HG02973 (cell line): ENCODE data around the gene CD248.
"Not testable (repeated sequence)": the region's sequence is repeated elsewhere in the genome, so short reads cannot be mapped to it uniquely, and the experiment has no call there.

Experiments used
- ATAC-seq: cut with Tn5 transposase; IDR thresholded peaks from one replicate; pipeline ENCODE4 v1.9.1; 2021; ENCODE audit warnings: moderate library complexity; ENCODE audit not compliant: unreplicated experiment

CD248 gene

DNA sequence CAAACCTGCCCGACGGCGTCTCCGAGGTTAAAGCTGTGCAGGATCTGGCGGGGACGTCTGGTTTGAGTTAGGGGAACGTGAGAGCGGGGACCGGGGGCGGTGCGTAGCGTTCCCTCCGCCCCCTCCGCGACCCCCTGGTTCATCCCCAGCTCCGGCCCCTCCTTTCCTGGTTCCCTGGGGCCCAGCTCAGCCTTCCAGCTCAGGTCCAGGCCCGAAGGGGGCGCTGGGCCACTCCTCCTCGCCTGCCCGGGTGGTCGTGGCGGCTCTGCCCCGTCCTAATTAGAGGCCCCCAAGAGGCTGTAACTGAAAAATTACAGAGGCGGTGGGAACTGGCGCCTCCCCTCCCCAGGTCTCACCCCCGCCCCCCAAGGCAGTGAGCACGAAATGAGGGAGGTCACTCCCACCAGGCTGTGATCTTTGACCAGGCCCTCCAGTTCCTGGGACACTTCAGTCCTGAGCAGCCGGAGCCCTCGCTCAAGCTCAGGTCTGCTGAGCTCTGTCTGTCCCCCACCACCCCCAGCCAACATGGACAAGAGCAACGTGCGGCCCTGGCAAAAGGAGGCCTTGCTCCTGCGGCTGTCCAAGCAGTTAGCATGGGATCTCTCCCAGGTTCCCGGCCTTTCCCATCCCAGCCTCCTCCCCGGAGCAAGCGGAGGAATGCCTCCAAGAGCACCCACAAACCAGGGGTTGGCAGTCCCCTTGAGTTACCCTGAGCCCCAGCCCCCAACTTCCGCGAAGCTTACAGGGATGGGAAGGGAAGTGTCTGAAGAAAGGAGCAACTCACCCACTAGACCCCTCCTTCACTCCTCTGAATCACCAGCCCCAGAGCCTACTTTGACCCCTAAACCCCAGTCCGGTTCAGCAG lies 3.3 kb downstream of the CD248 start:
- ATAC-seq, result no peak

DNA sequence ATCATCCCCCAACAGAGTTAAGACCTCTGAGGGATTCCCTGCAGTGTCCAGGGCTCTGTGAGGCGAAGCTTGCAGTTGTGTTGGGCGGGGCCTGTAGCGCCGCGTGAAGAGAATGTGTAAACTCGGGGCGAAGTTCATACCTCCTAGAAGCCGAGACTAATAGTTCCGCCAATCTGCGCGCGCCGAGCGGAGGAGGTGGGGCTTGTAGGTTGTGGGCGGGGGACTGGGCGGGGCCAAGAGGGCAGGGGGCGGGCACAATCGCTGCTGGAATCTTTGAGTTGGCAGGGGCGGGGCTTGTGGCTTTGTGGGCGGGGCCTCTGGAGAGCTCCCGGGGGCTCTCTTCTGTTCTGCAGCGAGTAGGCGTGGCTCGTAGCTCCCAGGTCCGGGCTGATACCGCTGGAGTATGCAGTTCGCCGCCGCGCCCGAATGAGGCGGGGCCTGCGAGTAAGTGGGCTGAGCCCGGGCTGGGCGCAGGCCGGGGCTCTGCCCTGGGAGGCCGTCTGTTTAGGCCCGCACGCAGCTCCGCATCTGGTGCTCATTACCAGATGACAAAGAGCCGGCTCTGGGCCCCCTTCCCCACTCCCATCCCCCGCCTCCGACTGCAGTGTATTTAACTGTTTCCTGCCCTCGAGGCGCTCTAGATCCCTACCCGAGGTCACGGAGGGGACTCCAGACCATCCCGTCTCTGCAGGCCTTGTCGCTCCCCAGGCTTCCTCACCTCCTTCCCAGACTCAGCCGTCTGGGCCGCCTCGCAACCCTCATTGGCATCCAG lies 4.1 kb downstream of the CD248 start:
- peak; percentile 52 for ATAC-seq

DNA sequence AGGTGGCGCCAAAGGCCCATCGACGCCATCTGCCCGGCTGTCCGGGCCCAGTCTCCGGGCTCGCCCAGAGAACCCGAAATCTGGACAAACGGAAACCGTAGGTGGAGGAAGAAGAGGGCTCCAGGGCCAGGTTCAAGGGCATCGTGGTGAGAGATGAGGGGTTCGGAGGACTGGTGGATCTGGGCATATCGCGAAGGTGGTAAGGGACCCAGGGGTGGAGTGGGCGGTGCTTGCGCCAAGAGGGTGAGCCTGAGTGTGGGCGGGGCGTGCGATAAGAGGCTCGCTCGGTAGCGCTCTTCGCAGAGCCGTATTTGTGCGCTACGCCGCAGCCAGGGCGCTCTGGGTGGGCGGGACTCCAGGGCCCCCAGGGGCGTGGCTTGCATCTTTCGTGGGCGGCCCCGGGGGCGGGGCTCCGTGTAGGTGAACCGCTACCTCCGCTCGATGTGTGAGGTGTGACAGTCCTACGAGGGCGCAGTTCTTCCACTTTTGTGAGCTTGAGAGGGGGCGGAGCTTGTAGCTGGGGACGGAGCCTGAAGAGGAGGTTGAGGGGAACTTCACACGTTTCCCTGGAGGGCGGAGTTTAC lies 4.8 kb downstream of the CD248 start:
- ATAC-seq, result peak; percentile 65

DNA sequence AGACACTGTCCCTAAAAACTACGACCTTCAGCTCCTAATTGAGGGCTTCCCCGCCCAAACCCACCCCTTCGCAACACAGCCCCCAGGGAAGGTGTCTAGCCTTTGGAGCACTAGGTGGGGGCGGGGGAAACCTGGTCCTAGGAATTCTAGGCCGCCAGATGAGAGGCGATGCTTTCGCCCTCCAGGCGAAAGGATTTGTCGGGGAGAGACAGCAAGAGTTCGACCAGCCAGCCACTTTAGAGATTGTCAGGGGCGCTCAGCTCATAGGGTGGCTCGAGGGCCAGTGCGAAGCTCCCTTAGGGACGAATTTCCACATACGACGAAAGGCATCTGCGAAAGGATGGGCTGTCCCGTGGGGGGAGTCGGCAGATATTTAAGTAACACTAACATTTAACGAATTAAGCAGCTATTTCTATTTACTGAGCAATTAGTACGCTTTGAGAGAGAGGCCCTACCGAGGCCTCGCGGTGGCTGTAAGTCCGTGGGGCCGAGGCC lies 5.3 kb downstream of the CD248 start:
- no peak for ATAC-seq

DNA sequence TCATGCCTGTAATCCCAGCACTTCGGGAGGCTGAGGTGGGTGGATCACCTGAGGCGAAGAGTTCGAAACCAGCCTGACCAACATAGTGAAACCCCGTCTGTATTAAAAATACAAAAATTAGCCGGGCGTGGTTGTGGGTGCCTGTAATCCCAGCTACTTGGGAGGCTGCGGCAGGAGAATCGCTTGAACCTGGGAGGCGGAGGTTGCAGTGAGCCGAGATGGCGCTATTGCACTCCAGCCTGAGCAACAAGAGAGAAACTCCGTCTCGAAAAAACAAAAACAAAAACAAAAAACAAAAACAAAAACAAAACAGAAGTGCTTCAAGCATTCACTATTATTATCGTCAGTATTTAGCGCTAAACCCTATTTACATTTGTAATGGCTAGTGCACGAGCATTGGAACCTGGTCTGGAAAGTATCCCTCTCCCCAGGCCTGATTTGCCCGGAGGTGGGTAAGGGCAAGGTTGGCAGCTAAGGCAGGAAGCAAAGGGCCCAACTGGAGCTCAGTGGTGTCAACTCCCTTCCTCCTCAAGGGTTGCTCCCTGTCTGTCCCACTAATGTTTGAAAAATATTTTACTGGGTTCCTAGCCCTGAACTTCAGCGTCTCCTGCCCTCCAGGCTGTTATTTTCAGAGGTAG lies 5.9 kb downstream of the CD248 start:
- not testable (repeated sequence) for ATAC-seq

DNA sequence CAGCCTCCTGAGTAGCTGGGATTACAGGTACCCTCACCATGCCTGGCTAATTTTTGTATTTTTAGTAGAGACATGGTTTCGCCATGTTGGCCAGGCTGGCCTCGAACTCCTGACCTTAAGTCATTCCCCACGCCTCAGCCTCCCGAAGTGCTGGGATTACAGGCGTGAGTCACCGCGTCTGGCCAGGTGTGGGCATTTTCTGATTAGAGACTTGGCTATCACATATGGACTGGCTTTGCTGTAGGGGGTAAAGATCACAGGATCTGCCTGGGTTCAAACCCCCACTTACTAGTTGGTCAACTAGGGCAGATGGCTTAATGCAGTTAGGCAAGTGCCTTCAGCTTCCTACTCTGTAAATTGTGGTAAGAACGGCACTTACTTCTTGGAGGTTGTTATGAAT lies 6.5 kb downstream of the CD248 start:
- no peak for ATAC-seq

DNA sequence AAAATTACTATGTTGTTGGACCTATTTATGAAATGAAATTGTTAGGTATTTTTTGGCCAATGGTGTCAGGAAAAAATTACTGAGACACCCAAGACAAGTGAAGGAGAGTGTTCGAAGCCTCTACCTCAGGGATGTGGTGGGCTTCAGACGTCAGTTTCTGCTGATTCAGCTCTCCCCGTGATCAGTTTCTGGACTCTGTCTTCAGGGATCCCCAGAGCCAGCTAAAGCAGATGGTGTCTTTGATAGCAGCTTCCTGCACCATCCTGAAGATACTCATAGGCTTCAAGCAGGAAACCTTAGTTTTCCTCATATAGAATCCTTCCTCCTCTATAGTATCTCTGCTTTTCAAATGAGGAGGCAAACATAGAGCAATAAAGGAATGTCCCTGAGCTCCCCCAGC lies 7.4 kb downstream of the CD248 start:
- ATAC-seq, result no peak

DNA sequence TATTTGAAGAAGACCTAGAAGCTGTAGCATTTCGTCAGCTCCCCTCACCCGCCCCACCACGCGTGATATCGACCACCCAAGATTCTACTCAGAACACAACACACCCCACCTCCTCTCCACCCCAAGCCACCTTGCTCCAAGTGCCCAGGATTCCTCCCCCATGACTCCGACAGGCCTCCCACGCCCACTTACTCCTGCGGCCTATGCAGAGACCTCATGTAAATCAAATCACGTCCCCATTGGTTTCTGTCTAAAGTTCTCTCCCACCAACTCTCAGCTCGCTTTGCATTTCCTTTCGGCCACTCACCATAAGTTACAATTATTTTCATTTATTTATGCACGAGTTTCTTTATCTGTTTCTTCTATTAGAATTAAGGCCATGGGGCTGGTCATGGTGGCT lies 14.2 kb downstream of the CD248 start:
- no peak for ATAC-seq

DNA sequence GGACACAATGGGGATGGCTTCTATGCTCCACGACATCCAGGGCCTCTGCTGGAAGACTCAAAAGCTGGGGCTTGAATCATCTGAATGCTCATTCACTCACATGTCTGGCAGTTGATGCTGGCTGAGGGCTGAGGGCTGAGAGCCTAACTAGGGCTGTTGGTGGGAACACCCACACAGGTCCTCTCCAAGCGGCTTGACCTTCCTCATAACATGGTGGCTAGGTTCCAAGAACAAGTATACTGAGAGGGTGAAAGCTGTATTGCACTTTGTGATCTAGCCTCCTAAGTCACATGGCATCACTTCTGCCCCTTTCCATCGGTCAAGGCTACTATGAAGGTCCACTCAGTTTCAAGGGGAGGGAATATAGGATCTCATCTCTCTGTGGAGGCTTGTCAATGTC lies 17.7 kb downstream of the CD248 start:
- no peak for ATAC-seq

DNA sequence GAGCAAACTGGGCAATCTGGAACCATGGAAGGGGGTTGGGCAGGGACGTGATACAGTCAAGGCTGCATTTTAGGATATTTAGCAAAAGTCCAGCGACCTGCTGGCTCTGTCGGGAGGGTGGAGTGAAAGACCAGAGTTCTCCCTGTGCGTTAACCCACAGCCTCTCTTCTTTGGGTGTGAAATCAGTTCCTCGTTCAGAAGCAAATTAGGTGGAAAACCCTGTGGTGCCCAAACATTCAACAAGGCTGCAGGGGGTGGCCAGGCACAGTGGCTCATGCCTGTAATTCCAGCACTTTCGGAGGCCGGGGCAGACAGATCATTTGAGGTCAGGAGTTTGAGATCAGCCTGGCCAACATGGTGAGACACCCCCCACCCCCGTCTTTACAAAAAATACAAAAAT lies 19.2 kb downstream of the CD248 start:
- no peak for ATAC-seq

DNA sequence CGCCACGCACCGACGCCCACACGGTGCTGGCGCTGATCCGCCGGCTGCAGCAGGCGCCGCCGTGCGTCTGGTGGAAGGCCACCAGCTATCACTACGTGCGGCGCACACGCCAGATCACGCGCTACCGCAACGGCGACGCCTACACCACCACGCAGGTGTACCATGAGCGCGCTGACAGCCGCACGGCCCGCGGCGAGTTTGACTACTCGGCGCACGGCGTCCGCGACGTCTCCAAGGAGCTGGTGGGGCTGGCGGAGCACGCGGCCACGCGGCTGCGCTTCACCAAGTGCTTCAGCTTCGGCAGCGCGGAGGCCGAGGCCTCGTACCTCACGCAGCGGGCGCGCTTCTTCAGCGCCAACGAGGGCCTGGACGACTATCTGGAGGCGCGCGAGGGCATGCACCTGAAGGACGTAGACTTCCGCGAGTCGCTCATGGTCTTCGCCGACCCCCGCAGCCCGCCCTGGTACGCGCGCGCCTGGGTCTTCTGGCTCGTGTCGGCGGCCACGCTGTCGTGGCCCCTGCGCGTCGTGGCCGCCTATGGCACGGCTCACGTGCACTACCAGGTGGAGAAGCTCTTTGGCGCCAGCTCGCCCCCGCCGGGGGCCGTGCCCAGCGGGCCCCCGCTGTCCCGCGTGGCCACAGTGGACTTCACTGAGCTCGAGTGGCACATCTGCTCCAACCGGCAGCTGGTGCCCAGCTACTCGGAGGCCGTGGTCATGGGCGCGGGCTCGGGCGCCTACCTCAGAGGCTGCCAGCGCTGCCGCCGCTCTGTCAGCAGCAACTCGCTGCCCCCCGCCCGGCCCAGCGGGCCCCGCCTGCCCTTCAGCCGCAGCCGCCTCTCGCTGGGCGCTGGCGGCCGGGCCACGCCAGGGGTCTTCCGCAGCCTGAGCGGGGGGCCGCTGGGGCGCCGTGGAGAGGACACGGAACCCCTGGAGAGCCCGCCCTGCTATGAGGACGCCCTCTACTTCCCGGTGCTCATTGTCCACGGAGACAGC lies 21.9 kb downstream of the CD248 start:
- ATAC-seq, result no peak

DNA sequence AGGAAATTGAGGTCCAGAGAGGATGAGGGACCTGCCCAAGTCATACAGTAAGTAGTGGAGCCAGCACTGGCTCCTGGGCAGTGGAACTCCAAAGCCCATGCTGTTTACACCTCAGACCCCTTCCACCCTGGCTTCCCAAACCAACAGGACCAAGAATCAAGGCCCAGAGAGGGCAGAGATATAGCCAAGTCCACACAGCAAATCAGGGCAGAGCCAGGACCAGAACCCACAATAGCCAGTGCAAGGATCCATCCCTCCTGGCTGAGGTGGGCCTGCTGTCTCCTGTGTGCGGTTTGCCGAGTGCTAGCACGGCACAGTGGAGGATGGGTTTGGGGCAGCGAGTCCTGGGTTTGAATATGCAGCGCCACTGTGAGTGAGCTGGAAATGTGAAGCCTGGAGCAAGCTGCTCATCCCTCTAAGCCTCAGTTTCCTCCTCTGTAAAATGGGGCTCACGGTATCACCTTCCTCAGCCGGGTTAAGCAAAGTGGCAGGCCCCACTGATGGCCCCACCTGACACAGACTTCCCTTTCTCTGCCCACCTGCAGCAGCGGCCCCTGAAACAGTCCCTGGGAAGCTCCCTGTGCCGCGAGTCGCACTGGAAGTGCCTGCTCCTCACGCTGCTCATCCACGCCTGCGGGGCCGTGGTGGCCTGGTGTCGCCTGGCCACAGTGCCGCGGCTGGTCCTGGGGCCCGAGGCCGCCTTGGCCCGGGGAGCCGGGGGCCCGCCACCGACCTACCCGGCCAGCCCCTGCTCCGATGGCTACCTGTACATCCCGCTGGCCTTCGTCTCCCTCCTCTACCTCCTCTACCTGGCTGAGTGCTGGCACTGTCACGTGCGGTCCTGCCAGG lies 22.8 kb downstream of the CD248 start:
- ATAC-seq, result no peak

DNA sequence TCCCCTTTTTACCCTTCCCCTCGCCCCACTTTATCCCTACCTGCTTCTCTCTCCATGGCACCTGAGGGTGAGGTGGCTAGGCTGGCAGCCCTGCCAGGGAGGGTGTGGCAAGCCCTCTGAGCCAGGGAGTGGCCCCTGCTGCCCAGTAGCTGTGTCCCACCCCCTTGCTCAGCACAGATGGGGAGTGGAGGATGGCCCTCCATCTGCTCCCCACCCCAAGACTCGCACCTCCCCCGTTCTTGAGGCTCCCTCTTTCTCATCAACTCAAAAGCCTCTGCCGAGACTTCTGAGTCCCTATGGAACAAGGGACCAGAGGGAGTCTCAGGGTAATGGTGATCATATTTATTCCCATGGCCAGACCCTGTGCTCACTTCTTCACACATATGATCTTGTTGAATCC lies 23.5 kb downstream of the CD248 start:
- no peak for ATAC-seq

DNA sequence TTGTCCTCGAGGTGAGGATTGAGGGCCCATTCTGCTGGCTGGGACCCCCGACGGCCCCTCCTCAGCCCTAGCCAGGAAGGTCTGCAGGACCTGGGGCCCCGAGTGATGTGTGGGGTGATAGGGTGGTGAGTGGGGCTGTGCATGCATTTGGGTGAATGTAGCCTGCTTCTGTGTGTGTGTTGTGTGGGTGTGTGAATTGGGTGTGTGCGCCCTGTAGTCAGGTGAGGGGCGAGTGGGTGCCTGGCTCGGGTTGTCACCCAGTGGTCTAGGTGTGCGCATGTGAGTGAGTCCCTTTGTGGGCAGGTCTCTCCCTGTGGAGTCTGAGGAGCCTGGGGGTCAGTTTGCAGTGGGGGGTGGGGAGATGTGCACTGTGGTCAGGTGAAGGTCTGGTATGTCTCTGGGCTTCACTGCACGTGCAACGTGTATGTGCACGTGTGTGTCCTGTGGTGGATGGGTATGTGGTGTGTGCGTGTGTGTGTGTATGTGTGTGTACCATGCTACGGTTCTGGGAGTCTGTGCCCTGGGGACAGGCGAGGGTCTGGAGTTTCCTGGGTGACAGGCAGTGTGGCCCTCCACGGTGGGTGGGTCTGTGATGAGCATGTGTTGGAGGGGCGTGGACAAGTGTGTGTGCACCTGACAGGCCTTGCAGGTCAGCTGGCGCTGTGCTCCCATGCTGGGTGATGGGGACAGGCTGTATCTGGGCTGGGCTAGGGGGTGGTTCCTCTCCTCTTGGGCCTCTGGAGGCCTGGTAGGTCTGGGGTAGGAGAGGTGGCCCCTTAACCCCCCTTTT lies 24.1 kb downstream of the CD248 start:
- ATAC-seq, result no peak

DNA sequence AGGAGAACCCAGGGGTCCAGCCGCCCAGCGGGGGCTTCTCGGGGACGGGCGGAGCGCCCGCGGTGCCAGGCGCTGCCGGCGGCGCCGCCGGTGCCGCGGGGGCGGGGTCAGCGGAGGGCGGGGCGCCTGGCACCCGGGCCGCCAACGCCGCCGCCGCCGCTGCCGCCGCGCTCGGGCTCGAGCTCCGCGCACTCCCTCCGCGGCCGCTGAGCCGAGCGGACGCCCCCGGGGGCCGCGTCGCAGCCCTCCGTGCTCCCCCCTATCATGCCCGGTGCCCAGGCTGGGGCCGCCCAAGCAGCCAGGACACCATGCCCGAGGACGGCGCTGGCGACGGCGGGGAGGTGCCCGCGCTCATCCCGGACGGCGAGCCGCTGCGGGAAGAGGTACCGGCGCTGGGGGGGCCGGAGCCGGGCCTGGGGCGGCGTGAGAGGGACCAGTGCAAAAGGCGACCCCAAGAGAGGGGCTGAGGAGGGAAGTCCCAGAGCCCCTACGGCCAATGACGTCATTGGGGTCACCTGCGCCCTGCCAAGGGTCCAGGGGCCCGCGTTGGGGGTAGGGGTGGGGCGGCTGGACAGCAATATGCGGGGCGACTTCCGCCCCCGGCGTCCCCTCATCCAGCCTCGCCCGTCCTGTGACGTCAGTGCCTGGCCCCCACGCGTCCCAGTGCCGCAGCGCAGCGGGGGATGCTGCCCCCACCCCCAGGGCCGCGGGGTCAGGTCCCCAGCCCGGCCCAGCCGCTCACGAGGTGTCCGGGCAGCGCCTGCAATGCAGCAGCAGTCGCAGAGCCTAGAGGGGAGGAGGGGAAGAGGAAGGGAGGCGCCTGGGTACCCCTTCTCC lies 24.9 kb downstream of the CD248 start, which contains the start of gene TMEM151A:
TSS of gene TMEM151A (plus strand) at position 189 of the 837 bp plus-strand sequence. CDS start at position 309, 120 bp downstream.
- ATAC-seq, result no peak

DNA sequence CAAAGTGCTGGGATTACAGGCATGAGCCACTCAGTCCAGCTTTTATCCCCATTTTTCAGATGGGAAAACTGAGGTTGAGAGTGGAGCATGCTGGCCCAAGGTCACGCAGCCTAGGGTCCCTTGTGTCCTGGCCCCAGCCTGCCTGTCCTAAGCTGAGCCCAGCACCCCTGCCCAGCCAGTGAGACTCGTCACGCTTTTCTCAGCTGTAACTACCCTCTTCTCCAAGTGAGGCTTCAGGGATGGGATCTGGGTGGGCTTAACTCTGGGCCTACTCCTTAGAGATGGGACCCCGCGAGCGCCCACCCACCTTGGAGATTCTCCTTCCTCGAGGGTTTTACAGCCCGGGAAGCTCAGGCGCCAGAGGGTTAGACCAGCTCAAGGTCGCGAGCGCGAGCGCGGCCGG lies 25.5 kb downstream of the CD248 start:
- no peak for ATAC-seq

DNA sequence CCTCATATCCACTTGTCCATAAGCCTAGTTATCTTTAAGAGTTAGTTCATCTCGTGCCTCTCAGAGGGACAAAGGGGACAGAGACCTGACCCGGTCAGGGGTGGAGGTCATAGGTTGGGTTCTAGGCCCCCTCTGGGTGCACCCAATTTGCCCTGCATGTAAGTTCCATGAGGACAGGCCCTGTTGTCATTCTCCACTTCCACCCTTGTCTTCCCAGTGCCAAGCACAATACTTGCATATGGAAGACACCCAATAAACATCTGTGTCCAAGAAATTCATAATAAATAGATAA lies 26.6 kb downstream of the CD248 start:
- ATAC-seq, result no peak
